Stimulated activated naive CD8-positive, alpha-beta T cell treated with anti-CD3 and anti-CD28 coated beads, Interleukin-15, Interleukin-2, amounts not matched to agents 100 U/mL and 50 U/mL, for 24 hours (primary cell): ENCODE measurements around the gene CAV1.

ENCODE experiments used
- ATAC-seq: fragments of 150-1000 bp; cut with Tn5 transposase; one replicate; pipeline ENCODE4 v1.10.0; 2021
- DNase-seq: peaks from one replicate; pipeline ENCODE4 v3.0.0; 2021

The CAV1 gene

DNA sequence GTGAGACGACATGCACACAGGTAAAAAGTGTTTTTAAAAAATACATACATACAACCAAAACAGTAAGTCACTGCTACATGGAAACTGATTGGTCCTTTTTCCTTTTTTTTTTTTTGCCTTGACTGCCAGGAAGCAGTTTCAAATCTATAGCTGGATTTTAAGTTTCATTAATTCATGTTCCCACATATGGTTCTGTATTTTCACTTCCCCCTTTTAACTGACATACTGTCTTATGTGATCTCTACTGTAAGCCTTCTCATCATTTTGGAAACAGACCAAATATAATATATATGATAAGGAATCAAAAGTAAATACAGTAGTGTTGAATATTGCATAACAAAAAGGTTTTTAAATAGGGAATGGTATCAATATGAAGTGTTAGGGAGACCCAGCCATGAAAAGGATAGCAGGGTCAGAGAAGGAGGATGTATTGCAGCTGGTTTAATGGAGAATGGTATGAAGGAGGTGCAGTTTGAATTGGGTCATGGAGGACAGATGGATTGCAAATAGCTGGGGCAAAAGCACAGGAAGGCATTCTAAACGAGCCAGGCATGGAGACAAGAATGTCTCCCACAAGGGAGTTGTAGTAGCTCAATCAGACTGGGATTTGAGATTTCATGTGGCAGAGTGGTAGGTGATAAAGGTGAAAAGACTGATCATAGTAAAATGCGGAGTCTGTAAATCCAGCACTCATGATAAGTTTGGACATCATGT lies 5.4 kb downstream of the CAV1 start:
- ATAC-seq (no peak), DNase-seq (no peak)

DNA sequence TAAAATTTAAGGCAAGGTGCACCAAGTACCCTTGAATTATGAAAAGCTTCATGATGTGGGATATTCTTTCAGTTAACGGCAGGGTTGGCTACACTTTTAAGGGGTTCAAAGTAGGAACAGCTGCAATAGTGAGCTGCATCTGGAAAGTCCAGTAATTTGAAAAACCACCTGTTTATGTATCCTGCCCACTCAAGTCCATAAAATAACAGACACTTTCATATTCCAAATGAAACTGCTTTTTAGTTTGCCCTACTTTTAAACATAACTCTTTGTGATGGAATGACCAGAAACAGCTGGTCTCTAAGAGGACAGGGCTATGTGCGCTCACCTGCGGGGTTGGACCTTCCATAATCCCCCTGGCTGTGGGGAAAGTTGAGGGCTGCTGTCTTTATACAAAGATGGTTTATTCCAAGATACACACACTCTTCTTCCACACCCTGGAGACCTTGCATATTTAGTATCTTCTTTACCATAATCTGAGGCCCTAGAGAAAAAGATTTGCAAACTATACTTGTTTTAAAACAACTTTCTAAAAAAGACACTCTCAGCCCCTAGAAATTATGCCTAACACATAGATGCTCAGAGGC lies 7.4 kb downstream of the CAV1 start:
- DNase-seq (no peak), ATAC-seq (no peak)

DNA sequence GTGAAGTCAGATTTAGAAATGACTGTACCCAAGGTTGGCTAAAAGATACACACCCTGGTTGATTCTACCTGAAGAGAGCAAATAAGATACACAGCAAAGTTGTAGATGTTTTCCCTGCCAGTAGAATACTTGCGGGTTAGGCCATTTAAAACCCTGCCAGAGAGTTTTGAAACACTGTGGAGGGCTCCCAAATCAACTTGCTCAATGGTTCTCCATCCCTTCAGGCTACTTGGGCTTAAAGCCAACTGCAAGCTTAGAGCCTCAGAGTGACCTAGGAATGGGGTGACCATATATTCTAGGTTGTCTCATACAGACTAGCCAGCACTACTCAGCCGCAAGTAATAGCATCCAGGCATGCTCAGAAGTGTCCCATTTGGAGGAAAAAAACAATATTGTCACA lies 10.0 kb downstream of the CAV1 start:
- DNase-seq, result no peak
- ATAC-seq, result no peak

DNA sequence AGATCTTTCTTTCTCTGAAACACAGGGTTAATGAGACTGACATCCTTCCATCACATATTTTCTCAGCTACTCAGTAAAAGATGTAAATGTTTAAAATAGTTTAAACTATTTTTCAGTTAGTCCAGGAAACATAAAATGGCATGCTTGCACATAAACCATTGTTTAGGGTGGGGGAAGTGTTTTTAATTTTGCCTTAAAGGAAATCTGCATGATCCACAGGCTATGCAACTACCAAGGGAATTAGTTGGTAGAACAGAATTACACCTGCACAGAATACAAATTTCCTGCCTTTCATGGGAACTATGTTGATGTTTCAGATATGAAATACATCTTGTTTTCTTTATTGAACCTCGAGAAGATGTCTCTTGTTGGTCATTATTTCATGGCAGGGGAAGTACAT lies 10.6 kb downstream of the CAV1 start:
- DNase-seq (no peak), ATAC-seq (no peak)

DNA sequence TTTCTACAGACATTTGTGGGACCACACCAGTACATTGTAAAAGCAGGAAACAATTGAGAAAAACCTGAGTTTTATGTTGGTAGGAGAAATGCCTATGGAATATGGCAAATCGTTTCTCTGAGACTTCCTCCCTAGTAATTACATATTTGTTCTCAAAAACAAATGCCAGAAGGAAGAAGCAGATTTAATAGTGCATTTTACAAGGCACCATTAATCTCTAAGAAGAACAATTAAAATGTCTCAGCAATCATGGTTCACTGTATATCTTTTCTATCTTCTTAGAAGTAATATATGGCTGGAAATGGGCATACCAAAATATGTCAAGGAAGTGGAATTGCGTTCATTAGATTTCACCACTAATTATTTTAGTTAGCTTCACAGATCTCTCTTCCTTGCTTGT lies 13.3 kb downstream of the CAV1 start:
- no peak for DNase-seq
- no peak for ATAC-seq

DNA sequence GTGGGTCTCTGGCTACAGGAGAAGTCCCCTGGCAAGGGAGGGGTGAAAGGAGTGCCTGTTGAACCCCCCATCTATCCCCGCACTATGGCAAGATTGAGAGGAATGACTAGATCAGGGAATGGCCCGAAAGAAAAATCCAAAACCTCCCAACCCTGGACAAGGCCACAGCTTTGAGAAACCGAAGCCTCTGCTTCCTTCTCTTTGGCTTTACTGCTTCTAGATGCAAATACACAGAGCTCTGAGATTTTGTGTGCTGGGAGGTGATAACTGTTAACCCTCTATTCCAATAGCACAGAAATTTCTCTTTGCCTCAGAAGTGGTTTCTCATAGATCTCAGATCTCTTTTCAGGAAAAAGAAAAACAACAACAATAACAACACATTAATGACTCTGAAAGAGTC lies 15.0 kb downstream of the CAV1 start:
- no peak for DNase-seq
- ATAC-seq, result no peak

DNA sequence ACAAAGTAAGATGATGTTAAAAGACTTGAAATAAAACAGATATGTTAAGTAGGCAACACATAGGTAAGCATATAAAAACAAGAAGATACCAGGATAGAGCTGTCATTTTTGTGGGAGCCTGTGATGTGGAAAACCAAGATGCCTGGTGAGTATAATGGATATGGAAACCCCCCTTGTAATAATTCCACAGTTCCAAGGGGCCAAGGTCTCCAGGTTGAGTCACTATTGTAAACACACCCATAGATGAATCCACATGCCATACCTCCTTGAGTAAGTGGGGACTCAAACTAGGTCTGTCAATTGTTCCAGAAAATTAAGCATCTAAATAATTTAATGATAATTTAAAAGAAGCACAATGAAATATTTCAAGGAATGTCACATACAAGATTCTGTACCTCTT lies 15.9 kb downstream of the CAV1 start:
- DNase-seq, result no peak
- ATAC-seq, result no peak

DNA sequence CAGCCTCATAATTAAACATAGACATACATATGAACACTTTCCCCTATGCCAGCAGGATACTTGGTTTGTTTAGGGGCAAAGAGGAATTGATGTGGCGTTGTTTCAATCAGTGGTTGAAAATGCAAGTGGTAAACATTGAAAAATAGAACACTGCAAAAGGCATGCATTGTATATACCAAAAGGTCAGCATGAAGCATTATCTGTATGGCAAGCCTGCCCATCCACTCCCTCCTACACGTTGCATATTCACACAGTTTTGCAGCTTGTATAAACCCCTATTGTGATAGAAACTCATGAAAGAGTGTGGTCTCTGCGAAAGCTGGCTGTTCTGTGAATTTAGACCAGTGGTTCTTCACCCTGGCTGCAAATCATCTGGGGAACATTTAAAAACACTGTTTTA lies 17.1 kb downstream of the CAV1 start:
- no peak for ATAC-seq

DNA sequence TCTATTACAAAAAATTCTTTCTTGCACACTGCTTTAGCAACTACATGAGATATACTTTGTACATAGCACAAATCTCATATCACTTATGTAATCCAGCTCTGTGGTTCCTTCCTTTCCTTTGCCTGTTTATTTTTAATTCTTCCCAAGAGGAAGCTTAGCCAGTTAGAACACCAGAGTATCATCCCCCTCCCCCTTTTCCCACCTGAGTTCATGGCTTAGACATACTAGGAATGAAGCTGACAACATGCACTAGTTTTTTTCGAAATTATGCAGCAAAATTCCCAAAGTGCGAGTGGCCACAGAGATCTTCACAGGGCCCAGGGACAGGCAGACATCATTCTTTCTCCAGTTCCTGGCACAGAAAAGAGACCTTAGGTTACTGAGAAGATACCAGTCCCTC lies 17.8 kb downstream of the CAV1 start:
- DNase-seq (no peak), ATAC-seq (no peak)

More for the DNA sequence above, 17.1 kb downstream of the CAV1 start:
- DNase-seq, result no peak

DNA sequence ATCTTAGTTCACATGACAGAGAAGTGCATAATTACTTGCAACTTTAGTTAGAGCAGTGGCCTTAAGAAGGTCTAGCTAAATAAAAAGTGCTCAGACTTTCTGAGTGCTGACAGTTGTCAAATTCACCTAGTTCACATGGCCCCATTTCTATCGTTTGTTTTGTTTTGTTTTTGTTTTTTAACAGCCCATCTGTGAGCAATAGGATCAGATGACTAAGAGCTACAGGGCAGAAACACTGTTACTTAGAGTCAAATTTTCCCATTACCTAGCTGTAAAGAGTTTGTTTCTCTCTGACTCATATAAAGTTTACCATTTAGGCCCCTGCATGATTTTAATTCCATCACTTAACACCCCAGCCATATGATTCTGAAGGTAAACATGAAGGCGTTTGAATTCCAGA lies 18.8 kb downstream of the CAV1 start:
- ATAC-seq (no peak), DNase-seq (no peak)

DNA sequence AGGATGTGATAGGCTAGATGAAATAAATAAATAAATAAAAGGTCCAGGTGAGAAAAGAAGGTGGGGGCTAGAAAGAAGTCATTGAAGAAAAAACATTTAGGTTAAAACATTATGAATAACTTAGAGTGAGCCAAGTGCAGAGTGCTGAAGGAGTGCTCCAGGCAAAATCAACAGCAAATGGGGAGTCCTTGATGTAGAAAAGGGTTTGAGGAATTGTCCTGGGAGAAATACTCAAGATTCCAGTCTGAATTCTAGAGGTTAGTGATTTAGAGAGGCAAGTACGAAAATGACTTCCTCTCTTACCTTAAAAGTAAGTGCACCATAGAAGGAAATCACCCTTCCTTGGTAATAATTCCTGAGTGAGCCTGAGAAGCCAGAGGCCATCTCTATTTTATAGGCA lies 19.7 kb downstream of the CAV1 start:
- no peak for ATAC-seq
- no peak for DNase-seq

DNA sequence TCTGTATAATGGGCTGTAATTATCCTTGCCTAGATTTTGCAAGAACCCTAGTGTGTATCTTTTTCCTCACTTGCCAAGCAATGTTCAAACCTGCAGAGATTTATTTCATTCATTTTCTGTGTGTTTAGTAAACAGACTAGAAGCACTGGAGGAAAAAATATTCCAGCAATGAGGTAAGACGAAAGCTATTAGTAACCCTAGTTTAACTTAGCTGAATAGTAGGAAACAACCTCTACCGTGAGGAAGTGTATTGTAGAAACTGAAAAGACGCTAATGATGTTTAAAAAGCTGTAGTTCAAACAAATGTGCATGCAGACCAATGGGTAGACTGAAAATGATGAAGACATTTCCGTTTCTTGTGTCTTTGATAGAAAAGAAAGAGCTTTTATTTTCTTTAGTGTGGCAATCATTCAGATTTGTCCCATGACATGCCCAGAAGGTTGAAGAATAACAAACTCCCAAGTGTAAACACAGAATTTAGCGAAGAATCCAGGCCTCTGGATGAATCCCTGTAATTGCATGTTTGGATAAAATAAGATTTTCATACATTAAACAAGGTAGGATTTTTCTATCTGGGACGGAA lies 20.7 kb downstream of the CAV1 start:
- ATAC-seq, result no peak
- no peak for DNase-seq

DNA sequence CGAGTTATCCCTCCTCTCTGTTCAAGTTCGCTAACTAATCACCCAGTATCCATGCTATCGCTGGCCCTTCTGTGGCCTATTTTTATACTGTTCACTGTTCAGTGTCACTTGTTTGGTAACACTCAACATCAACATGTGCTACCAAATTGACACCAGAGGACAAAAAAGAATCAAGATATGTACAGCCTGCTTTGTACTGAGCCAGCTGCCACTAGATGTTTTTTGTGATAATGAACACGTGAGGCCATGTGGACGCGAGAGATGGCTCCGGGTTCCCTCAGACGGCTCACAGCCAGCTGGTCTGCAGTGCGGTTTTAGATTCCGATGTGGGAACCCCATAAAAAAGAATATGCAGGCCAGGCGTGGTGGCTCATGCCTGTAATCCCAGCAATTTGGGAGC lies 21.2 kb downstream of the CAV1 start:
- no peak for ATAC-seq
- no peak for DNase-seq

DNA sequence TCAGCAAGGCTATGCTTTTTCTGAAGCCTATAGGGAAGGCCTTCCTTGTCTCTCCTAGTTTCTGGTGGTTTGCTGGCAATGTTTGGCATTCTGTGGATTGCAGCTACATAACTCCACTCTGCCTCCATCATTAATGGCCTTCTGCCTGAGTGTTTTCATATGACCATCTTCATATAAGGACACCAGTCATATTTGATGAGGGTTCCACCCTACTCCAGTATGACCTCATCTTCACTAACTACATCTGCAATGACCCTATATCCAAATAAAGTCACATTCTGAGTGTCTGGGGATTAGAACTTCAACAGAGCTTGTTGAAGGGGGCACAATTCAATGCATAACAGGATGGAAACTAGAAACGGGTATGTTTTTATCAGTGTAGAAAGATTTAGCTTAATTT lies 22.1 kb downstream of the CAV1 start:
- ATAC-seq, result no peak

DNA sequence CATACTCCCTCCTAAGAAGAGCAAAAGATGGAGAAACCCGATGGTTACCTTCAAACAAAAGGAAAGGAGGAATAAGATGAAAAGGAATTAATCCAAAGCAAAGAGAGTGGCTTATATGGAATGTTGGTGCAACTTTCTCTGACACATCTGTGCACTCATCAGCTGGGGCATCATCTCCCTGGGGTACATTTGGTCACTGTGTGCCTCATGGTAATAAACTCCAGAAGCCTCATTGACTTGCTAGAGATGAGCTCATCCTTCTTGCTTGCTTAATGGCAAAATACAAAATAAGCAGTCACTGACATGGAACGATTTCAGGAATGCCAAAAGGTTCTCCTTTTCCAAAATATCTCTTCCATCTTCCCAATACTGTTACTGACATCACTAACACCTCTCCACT lies 22.5 kb downstream of the CAV1 start:
- ATAC-seq (no peak), DNase-seq (no peak)

More for the DNA sequence above, 22.1 kb downstream of the CAV1 start:
- no peak for DNase-seq

DNA sequence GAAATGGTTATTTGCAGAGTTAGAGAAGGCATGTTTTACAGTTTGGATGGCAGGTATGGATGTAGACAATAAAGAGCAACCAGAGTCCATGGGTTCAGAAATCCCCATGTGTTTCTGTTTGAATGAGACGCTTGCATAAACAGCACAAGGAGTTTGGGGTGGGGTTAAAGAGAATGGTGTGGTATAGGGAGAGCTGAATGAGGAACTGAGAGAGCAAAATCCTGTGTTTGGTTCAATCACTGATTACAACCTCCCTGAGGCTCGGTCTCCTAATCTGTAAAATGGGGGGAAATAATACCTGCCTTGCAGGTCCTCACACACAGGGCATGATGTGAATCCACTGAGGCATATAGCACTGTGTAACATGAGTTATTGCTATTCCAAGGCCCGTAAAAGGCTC lies 23.7 kb downstream of the CAV1 start:
- no peak for ATAC-seq
- no peak for DNase-seq

DNA sequence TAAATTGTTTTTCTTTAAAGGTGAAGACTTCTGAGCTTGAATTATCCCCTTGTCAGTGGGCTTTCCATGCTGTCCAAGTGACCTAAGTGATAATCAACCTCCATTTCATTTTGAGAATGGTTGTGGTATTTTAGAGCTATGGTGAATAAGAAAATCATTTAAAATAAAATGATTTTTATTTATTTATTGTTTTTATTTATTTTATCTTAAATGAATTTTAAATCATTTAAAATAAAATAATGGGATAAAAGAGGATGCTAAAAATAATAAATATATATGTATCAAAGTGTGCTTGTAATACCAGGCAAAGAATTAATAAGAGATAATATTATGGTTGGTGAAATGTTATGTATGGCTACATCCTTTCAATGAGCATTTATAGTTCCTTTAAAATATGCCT lies 24.5 kb downstream of the CAV1 start:
- ATAC-seq (no peak), DNase-seq (no peak)

DNA sequence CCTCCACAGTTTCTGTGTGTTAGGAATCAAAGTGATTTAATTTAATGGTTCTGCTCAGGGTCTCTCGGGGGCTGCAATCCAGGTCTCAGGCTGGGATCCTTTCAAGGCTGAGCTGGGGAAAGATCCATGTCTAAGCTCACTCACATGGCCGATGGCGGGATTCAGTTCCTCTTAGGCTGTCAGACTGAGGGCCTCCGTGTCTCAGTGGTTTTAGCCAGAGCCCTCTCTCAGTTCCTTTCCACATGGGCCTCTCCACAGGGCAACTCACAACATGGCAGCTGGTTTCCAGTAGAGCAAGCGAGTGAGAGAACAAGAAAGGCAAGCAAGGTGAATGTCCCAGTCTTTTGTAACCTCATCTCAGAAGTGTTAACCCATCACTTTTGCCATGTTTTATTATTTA lies 26.9 kb downstream of the CAV1 start:
- DNase-seq, result no peak
- ATAC-seq, result no peak

DNA sequence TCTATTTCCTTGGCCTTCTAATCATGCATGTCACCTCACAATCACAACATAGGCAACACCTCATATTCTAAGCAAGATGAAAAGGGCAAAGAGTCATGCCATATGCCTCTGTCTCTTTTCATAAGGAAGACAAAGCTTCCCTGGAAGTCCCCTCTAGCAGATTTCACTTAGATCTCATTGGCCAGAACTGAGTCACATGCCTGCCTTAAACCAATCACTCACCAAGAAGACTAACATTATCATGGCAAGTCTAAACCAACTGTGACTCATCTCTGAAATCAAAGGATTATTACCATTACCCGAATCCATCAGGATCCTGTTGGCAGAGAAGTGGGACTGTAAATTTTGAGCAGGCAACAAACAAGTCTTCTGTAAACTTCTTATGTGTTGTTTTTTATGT lies 27.8 kb downstream of the CAV1 start:
- DNase-seq (no peak), ATAC-seq (no peak)

DNA sequence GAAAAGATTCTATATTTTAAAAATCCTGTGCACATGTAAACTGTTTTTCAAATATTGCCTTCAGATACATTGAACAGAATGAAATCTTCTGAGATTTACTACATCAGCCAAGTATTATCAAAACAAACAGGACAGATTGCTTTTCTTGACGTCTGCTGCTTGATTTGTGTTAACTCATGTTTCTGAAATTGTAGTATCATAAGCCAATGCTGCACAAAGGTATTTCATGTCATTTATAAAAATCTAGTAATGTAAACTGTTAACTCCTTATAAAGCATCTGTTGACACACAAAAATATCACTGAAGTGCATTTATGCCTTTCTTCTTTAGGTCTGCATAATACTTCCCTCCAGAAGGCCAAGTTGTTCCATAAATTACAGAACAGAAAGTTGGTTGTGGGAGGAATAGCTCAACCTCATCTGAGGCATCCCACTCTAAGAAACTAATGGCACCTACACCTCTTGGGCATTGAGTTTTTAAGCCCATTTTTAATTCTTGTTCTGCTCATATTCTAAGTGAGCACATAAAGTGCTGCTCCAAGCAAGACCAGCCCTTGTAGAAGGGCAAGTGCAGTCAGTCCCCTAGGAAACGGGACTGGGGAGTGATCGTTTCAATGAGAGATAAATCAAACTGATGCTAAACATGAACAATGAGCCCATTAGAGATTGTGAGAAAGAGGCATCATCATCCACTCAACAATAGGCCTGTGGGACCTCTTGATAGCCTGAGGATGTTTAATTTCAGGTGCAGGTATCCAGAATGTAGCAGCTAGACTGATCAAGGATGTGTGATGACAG lies 28.5 kb downstream of the CAV1 start:
- ATAC-seq (no peak), DNase-seq (no peak)

DNA sequence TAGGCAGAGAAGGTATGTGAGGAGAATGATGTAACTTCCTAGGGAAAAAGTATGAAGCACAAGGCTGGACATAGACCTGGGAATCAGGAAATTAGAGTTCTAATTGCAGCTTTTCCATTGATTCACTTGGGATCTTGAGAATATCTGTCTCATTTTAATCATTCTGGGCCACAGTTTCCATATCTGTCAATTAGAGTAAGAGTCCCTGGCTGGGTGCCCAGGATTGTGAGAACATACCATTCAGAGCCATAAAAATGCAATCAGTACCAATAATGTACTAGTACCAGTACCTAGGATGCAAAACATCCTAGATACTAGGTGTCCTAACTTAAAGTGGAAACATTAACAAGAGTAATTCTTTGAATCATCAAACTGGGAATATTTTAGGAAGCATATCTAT lies 29.6 kb downstream of the CAV1 start:
- ATAC-seq, result no peak
- DNase-seq, result no peak

DNA sequence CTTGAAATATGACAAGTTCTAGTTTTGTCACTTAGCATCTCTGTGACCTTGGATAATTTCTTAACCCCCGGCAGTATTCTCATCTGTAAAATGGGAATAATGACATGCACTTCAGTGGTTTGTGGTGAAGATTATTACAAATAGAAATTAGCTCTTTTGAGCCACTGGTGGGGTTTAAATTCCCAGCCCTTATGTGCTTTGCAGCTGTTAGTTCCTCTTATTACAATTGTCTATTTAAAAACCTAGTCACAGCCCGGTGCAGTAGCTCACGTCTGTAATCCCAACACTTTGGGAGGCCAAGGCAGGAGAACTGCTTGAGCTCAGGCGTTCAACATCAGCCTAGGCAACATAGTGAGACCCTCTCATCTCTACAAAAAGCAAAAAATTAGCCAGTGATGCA lies 30.1 kb downstream of the CAV1 start:
- no peak for ATAC-seq
- DNase-seq, result no peak

DNA sequence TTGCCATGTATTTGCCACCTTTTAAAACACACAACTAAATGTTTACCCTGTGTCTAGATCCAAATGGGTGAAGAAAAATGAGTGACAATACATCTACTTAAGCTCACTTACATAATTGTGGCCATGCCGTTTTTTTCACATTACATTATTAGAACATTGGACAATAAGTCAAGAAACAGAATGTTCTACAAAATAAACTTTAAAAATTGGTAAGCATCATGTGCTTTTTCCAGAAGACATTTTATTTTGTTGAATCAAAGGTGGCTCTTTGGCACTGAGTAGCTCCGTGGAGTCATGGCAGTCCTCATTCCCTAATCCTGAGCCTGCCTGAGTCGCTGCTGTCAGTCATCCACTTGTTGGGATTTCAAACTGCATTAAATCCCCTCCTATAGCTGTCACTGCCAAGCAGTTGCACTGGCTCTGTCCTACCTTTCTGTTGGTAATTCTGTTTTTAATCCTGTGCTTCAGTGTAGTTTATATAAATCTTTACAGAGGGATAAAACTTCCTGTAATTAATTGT lies 32.3 kb downstream of the CAV1 start:
- DNase-seq (no peak), ATAC-seq (no peak)
